ENCODE results near the gene MYO5C.
"Not testable (repeated sequence)": the region's sequence is repeated elsewhere in the genome, so short reads cannot be mapped to it uniquely, and the experiment has no call there.

The MYO5C gene

GRCh38 chr15:52308446-52309153, 13.0 kb upstream of the MYO5C start:
- in situ Hi-C loops (cut with MboI; ENCODE audit: low sequenced_read_pairs) = no loop called here

- in situ Hi-C loops (cut with MboI; ENCODE audit: low sequenced_read_pairs) = no loop called here
These were observed 12.2 kb upstream of the MYO5C start for GRCh38 chr15:52307847-52308246.

- in situ Hi-C loops (cut with MboI; ENCODE audit: low sequenced_read_pairs) = no loop called here
These were observed 10.7 kb upstream of the MYO5C start for GRCh38 chr15:52306270-52306669.

- in situ Hi-C loops (cut with MboI; ENCODE audit: low sequenced_read_pairs) = no loop called here
These were observed 7.6 kb upstream of the MYO5C start for GRCh38 chr15:52303093-52303772.

- in situ Hi-C loops (cut with MboI; ENCODE audit: low sequenced_read_pairs) = no loop called here
These were observed 5.8 kb upstream of the MYO5C start for GRCh38 chr15:52301265-52301847.

- in situ Hi-C loops (cut with MboI; ENCODE audit: low sequenced_read_pairs) = no loop called here
These were observed 653 bp downstream of the MYO5C start for GRCh38 chr15:52294881-52295420.

- in situ Hi-C loops (cut with MboI; ENCODE audit: low sequenced_read_pairs) = no loop called here
These were observed 2.7 kb downstream of the MYO5C start for GRCh38 chr15:52292780-52293392.

GRCh38 chr15:52291204-52291603, 4.4 kb downstream of the MYO5C start:
- in situ Hi-C loops (cut with MboI; ENCODE audit: low sequenced_read_pairs) = no loop called here

- in situ Hi-C loops (cut with MboI; ENCODE audit: low sequenced_read_pairs) = no loop called here
These were observed 4.8 kb downstream of the MYO5C start for GRCh38 chr15:52290800-52291199.

- in situ Hi-C loops (cut with MboI; ENCODE audit: low sequenced_read_pairs) = no loop called here
These were observed 5.3 kb downstream of the MYO5C start for GRCh38 chr15:52290329-52290728.

GRCh38 chr15:52289629-52290081, 5.9 kb downstream of the MYO5C start:
- in situ Hi-C loops (cut with MboI; ENCODE audit: low sequenced_read_pairs) = no loop called here

GRCh38 chr15:52288986-52289385, 6.6 kb downstream of the MYO5C start:
- in situ Hi-C loops (cut with MboI; ENCODE audit: low sequenced_read_pairs) = no loop called here

GRCh38 chr15:52288051-52288942, 7.3 kb downstream of the MYO5C start:
- in situ Hi-C loops (cut with MboI; ENCODE audit: low sequenced_read_pairs) = no loop called here

GRCh38 chr15:52287114-52287513, 8.5 kb downstream of the MYO5C start:
- in situ Hi-C loops (cut with MboI; ENCODE audit: low sequenced_read_pairs) = no loop called here

- in situ Hi-C loops (cut with MboI; ENCODE audit: low sequenced_read_pairs) = not testable (repeated sequence)
These were observed 9.7 kb downstream of the MYO5C start for GRCh38 chr15:52285941-52286340.

- in situ Hi-C loops (cut with MboI; ENCODE audit: low sequenced_read_pairs) = no loop called here
These were observed 11.4 kb downstream of the MYO5C start for GRCh38 chr15:52284164-52284563.

GRCh38 chr15:52283281-52283680, 12.3 kb downstream of the MYO5C start:
- in situ Hi-C loops (cut with MboI; ENCODE audit: low sequenced_read_pairs) = no loop called here

GRCh38 chr15:52282418-52282817, 13.2 kb downstream of the MYO5C start:
- in situ Hi-C loops (cut with MboI; ENCODE audit: low sequenced_read_pairs) = no loop called here

GRCh38 chr15:52281085-52282035, 14.2 kb downstream of the MYO5C start:
- in situ Hi-C loops (cut with MboI; ENCODE audit: low sequenced_read_pairs) = no loop called here

Measured in HL-60/S4 treated with phorbol 12-myristate 13-acetate at 8.2 ng/mL for 4 days and 3 days (cell line).